Activated CD4-positive, alpha-beta T cell treated with anti-CD3 and anti-CD28 coated beads, Interleukin-2, amount 50 U/mL, for 16 hours (primary cell): Measurements from ENCODE around the gene HMMR.
A peak's percentile ranks its signal among the peaks of the same experiment; 100 is the strongest.

Experiments used
- DNase-seq: peaks from one replicate; pipeline ENCODE4 v3.0.0-alpha.2; 2020

The HMMR gene

DNA sequence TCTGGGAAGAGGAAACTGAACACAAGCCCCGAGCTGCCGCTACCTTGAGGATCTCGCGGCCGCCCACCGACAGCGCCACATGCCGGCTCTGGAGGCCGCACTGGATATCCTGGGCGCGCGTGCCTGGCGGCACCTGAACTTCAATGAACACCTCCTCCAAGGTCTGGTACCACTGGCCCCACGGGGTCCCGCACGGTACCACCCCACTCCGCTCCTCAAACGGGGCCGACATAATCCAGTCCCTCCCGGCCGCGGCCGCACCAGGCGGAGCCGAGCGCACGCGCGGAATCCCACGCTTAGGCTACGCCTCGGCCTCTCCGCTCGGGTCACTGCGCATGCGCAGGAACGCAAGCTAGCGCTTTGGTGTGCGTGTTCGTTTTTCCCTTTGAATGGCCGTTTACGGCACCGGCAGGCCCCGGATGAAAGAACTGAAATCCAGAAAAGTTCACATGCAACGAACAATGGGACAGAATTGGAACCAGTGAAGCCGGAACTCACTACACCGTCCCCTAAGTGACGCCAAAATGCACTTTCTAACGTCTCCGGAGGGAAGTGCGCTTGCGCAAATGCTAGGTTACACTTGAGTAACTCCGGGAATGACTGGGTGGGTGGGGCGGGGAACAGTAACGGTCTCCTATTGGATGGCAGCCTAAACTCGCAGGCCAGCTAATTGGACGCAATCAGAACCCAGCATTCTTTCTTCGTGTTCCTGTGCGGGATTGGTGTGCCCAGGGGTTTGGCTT is 442 bp upstream of the HMMR start, which contains the start of gene NUDCD2:
NUDCD2 (minus strand) TSS at position 284 of the 743 bp plus-strand sequence; CDS start at position 232, 52 bp downstream.
- DNase-seq = peak; percentile 98

DNA sequence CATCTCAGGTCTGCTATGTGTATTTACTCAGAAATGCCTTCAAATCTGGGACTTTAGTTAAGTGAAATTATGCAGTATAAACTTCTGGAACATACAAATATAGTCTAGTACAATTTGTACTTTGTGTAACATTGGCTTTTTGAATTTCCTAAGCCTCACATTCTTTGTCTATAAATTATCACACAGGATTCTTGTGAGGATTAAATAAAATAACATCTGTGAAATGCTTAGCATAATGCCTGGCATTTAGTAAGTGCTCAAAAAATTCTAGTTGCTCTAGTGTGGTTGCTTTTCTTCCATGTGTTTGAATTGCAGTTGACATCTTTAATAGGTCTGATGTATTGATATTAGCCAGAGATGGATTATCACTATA is 2.6 kb downstream of the HMMR start:
- DNase-seq = no peak

DNA sequence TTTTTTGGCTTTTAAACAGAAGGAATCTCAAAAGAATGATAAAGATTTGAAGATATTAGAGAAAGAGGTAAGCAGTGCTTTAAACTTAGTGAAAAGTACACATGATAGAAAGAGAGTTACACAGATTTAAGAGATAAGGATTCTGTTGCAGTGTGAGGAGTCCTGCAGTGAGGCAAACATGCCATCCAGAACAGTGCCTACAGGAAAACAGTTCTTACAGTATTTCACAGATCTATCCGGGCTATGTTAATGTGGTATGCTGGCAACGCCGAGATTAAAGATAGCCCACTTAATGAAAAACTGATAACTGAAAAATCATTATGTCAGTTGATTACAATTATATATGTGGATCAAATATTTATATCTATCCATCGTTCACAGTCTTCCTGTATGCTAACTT is 7.2 kb downstream of the HMMR start:
- DNase-seq = no peak

DNA sequence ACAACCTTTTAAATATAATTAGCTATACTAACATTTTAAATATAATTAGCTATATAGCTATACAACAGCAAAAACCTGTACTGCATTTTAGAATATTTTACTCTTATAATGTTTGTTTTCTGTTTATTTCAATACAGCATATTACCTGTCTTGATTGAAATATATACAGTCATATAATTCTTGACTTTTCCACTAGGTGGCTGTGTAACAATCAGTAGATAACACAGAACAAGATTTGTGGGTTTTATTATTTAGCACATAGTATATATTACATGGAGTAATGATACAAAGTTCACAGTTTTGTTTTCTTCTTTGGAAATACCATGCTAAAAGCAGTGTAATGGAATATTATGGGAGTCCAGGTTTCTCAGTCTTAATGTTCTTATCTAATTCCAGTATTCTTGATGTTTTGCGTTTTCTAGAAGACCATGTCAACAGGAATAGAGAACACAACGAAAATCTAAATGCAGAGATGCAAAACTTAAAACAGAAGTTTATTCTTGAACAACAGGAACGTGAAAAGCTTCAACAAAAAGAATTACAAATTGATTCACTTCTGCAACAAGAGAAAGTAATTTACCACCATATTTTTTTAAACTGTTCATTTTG is 13.3 kb downstream of the HMMR start:
- DNase-seq = no peak

DNA sequence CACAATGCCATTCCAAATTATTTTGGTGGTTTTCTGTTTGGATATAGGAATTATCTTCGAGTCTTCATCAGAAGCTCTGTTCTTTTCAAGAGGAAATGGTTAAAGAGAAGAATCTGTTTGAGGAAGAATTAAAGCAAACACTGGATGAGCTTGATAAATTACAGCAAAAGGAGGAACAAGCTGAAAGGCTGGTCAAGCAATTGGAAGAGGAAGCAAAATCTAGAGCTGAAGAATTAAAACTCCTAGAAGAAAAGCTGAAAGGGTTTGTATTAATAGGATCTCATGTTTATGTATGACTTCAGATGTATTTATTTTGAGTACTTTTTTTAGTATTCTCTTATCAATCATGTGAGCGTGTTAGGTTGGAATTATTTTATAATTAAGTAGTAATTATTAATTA is 15.0 kb downstream of the HMMR start:
- DNase-seq = no peak

DNA sequence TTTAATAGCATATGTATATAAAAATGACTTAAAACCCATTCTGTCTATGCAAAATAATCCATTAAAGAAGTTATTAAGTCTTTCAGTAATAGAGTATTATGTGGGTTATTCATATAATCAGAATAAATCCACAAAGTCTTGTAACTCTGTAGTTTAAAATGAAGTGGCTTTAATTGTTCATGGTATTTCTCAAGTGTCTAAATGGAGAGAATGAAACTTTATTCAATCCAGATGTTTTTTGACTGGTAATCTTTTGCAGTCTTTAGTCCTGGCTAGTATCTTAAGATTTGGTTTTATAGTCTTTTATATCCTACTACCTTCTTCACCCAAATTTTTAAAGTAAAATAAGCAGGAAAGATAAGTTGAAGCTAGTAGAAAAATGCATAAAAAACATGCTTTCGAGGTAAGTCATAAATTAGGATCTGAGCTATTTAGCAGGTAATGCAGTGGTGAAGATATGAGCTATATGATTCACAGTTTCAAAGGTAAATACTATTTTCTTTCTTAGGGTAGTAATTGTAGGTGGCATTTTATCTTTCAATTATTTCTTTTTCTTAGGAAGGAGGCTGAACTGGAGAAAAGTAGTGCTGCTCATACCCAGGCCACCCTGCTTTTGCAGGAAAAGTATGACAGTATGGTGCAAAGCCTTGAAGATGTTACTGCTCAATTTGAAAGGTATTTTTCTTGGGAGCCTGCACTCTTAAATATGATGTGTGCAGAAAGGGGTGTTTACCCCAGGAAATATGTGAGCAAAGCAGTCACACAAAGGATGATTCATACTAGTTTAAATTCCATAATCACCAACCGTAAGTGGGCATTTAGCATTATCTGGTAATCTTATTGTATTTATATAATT is 17.9 kb downstream of the HMMR start:
- no peak for DNase-seq

DNA sequence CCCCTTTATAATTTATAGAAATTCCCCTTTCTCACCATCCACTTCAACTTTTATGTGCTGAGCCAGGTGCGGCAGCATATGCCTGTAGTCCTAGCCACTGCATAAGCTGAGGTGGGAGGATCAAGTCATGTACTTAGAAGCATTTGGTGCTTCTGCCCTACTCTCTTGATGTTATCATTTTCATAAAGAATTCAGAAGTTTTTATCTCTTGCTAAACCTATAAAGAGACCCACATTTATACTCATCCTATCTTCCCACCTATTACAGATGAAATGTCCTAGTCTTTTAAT is 18.5 kb downstream of the HMMR start:
- no peak for DNase-seq

DNA sequence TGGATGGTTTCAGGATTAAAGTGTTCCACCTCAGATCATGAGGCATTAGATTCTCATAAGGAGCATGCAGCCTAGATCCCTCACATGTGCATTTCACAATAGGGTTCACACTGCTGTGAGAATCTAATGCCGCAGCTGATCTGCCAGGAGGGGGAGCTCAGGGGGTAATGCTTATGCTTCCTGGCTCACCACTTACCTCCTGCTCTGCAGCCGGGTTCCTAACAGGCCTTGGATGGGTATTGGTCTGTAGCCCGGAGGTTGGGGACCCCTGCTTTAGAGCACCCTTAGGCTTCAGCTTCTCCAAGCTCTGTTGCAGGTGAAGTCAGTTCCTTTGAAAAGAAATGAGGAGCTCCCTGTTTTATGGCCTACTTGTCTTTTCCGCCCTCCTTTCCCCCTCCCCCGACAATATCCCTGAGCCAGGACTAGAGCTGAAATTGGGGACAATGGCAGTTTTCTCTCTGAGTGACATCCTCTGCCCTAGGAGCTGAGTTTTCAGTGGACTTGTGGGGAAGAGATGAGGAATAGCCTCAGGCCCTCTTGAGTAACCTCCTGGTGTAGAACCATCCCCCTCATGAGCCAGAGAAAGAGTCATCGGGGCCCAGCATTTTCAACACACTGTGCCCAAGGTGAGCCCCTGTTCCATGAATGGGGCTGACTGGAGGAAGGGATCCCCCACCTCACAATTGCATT is 28.8 kb downstream of the HMMR start:
- DNase-seq = no peak

DNA sequence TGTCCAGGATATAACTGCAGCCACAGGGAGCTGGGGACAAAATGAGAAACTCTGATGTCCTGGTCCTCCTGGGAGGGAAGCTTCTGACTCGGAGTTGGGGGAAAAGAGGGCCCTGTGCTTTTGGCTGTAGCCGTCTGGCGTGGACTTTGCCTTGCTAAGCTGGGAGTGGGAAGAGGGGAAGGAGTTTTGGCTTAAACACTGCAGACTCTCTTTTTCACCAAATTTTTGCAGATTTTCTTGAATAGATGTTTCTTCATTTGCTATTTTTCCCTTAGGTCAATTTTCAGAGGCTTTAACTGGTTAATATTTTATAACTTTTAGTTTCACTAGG is 29.3 kb downstream of the HMMR start:
- DNase-seq = no peak

DNA sequence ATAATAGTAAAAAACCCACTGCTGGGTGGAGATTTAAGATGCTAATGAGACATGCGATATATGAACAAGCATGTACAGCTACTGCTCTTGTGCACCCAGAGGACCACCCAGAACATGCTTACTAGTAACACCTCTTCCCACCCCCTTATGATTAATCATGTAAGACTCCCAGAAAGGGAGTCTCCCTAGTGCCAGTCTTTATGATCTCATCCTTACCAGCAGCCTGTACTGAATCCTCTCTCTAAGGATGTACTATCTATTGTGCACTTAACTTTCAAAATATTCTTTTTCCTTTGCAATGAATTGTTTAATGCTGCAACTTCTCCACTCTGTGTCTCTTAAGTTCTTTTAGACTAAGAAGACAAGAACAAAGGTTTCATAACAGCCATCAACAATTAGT is 35.9 kb downstream of the HMMR start:
- DNase-seq = no peak

DNA sequence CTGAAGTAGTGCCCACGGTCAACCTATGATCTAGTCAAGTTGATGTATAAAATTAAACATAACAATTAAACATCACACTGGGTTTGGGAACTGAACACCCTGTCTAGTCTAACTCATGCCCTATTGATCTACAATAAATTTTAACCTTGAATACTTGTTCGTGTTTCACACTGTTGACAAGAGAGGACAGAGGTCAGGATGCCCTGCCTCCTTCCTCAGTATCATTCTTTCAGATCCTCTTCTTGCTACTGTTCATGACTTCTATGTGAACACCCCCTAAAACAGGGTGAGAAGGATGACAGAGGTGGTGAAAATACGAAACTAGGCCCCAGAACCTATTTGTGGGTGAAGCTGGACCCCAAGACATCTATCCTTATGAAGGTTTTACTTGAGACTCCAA is 36.9 kb downstream of the HMMR start:
- DNase-seq = no peak

DNA sequence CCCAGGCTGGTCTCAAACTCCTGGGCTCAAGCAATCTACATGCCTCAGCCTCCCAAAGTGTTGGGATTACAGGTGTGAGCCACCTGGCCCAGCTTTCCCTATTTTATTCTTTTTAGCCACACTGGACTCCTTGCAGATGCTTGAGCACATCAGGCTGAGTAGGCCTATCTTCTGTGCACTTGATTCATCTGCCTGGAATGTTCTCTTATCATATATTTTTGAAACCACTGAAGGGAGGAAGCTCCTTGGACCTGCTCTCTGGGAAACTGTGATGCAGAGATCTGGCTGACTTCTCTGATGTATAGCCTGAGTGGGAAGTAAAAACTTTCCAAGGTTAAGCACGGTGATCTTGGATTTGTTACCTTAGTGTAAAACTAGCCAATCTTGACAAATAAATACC is 38.5 kb downstream of the HMMR start:
- DNase-seq = no peak

DNA sequence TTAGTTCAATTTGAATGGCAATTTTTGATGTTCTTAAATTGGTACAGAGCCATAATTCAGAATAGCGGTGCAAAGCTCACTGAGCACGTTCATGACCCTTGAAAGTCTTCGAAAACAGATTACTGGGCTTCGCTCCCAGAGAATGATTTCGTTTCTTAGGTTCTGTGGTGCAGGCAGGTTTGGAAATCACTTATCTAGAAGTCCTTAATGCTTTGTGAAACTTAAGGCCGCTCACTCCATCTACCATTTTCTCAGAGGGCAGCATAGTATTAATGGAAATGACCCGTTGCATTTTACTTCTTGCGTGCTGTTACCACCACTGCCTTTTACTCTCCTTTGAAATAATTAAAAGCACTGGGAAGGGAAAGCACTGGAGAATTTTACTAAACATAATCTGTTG is 42.1 kb downstream of the HMMR start:
- no peak for DNase-seq

DNA sequence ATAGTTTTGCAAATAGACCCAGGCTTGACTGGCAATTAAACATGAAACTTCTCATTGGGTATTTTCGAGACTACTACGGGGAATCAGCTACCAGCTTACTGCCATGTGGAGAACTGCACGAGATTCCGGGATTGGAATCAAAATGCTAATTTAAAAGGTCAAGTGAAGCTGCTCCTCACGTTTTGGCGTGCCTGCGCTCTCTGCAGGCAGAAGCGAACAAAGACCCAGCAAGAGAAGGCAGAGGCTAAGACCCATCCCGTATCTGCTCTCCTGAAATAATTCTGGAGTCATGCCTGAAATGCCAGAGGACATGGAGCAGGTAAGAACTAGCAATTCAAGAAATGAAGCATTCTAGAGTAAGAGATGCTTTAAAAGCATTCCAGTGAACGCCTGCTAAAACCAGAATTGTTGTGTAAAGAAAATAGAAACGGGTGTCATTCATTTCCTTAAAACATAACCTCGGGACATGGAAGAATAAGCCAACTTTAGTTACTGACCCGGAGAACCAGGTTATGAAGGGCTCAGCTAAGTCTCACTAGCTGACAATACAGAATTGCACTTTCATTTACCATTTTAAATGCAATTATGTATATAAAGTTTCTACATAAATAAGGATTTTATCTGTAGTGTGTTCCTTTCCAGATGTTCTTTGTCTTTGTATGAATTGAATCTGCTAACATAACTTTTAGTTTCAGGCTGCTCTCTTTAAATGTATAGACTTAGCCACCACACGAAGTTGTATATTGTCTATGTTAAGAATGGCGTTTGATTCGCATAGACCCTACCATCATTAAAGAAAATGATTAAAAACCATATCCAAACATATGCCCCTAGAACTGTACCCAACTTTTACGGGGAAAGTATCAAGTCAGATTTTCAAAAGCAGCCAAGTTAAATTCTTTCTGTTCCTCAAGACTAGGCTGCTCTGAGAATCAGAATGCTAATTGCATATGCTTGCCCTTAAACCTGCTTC is 43.0 kb downstream of the HMMR start:
- peak; percentile 58 for DNase-seq

DNA sequence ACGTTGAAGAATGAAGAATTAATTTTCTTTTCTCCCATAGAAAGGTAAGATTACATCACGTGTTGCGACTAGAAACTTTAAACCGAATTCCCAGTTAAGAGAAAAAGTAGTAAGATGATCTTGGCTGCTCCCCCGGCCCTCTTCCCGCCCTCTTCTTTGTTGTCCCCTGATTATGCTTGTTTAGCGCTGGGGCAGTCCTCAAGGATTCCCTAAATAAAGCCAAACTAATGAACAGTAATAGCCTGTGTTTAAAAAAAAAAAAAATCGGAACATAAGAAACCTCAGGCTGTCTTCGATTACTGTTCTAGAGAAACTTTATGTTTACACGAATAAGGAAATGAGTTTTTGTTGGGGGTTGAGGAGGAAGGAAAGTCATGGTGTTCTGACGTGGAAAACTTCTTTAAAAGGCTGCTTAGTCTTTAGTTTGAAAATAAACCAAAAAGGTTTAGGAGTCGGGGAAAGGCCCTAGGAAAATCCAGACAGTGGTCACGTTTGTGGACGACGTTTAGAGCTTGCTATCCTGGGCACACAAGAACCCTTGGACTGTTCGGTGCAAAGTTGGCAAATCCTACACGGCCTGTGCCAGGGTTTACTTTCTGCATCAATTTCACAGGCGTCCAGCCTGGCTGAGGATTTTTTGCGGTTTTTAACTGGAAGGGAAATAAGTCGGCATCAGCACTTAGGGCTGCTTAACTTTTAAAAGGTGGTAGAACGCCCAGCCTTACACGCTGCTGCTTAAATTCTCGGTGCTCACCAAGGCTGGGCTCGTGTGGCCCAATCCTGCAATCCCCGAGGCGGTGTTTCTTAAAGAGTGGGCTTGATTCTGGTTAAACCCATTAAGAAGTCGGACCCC is 43.9 kb downstream of the HMMR start:
- peak; percentile 47 for DNase-seq

DNA sequence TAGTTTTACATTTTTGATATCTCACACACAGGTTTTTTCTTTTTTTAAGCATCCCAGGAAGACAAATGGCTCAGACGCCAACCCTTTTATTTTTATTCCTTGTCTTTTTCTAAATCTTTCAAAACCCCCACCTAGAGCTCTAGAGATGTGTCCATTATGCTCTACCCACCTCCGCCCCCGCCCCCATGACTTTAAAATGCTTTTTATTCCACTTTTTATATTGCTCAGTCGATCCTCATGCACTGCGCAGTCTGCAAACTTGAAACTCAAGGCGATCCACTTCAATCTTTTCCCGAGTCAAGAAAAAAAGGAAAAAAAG is 44.6 kb downstream of the HMMR start:
- DNase-seq = no peak

DNA sequence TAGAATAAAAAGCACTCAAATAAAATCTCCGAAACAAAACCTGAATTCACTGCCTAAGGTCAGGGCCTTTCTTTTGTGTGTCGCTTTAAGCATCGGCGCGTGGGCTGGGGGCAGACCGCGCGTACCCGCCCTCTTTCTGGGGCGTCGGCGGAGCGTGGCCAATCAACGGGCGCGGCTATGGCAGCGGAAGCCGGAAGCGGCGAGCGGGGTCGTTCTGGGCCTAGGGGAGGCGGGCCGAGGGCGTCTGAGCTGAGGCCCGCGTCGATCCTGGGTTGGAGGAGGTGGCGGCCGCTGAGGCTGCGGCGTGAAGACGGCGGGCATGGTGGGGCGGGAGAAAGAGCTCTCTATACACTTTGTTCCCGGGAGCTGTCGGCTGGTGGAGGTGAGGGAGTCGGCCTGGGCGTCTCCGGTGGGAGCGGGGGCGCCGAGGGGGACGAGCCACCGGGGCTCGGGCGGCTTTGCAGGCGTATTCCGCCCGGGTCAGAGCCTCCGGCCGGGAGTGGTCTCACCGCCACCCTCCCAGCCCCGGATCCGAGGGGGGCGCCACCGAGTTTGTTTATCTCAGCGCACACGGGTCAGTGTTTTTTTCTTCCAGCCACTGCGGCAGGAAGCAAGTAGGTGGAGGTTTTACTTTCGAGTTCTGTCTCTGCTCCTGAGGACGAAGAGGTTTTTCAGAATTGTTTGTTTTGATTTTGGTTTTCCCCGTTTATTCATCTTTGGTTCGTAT is 45.1 kb downstream of the HMMR start, which contains the start of gene MAT2B:
MAT2B (plus strand) TSS at position 252 of the 727 bp plus-strand sequence; CDS start at position 320, 68 bp downstream.
- peak; percentile 97 for DNase-seq

DNA sequence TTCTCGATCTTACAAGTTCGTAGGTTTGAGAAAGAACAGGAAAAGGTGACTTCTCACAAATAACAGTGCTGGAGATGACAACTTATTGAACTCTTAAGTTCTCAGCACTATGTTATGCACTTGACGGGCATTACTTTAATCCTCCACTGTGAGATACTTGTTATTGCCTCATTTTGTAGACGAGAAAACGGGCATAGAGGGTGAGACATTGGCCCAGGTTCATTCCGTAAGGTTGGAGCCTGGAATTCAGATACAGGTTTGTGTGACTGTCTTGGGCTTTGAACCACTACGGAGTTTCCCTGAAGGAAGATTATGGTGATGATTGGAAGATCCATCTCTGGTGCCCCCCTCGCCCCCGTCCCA is 45.6 kb downstream of the HMMR start:
- no peak for DNase-seq

DNA sequence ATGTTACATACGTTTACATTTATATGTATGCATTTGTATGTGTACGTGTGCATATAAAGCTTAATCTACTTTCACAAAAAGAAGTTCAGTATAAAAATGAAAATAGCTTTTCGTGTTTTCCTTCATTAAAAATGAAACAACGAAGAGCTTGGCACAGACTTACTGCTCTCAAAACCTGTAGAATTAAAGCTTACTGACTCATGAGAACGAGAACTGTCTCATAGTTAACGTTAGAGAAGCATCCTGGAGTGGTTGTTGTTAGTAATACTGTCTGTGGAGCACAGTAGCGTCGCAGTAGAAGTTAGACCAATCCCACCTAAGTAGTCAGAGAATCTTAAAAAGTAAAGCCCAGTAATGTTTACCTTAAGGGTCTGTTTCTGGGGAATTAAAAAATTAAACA is 46.3 kb downstream of the HMMR start:
- peak; percentile 58 for DNase-seq

DNA sequence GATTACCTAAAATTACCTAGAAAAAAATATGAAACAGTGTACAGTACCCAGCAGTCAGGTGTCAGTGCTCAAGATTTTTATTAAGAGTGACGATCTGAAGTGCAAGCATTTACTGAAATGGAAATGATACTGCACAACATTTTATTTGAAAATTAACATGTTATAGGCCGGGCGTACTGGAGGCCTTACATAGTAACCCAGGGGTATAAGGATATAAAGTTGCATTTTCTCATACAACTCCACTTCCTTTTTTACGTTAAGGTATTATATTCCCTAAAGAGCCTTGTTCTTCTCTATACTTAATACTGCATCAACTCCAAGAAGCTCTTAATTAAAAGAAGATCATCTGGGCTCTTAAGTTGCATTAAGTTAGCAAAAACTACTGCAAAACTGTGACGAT is 48.3 kb downstream of the HMMR start:
- DNase-seq = no peak
